Measurements from ENCODE around the gene SMU1.

The SMU1 gene

DNA sequence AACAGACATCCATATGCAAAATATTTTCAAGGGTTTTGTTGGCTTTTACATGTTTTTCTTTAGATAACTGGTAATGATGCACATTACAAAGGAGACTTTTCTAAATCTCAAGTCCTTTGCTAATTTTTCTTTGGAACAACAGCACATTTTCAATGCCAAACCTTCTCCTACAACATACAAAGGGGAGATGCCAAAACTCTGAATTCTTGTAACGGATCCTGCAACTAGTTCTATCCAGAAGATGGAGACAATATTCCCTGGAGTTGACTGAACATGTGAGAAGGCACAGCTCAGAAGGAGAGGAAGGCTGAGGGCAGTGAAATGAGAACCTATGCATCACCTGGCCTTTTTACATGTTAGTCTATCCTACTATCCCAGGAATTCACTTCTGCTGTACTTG, 30.4 kb downstream of the SMU1 start:
- no peak for DNase-seq

DNA sequence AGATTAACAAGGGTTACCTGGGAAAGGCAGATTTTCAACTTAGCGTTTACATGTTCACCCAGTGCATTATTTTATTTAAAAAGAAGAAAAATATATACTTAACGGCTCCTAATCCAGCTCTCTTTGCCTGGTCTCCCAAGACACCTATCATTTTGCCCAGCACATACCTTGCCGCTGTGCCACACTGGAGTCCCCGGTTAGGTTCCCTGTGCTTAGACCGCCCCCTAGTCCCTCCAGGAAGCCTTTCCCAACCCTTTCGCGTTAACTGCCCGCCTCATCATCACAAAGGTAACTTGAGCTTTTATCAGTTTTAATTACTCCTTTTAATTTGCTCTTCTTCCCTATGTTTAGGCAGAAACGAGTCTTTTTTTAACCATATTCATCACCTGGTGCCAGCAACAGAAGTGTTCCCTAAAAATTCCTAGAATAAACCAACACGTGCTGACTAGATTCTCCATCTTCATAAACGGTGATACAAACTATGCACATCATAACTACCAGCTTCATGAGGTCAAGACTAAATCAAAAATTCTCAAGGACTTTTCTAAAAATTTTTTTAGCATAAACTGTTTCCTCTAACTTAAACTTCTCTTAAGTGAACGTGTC, 31.7 kb downstream of the SMU1 start:
- peak in 7 of 51 donors; percentile 8 to 62 (median 19) for DNase-seq

DNA sequence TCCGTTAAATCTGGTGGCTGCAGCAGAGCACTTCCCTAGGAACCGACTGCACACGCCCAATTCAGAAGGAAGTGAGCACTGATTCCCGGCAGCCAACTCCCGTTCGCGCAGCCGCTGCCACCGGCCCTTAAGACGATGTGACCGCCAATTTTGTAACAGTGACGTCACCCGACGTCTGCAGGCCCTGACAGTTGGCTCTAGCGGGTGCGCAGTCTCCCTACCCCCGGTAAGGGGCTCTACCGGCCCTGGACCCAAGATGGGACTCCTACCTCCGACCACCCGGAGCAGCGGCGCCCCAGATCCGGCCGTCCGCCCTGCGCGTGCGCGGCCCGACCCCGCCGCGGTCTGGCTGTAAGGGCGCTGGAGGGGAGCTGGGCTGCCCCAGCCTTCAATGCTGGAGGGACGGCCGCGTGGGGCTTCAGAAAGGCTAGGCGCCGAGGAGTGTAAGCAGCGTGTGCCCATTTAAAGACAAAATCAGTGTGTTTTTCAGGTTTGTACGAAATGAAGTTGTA, 32.3 kb downstream of the SMU1 start:
- DNase-seq, result peak; percentile 8 to 84 (median 62)

DNA sequence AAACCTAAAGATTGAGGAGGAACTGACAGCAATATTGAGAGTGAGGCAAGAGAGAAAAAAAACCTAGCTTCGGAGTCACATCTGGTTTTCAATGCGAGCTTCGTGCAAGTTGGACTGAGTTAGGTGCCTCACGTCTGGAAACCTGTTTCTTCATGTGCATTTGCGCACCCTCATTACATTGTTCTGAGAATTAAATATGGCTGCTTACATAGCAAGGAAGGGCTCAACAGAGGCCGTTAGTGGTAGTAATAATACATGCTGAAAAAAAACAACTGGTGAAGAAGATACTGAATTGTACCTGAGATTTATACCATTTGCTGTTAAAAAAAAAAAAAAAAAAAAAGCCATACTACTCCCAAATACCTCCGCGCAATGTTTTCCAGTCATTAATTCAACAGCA, 32.8 kb downstream of the SMU1 start:
- peak in 1 of 51 donors; percentile 41 for DNase-seq

GRCh38 chr9:33042473-33042872, 34.0 kb downstream of the SMU1 start:
- no peak for DNase-seq

- DNase-seq, result no peak
Measured at GRCh38 chr9:33041432-33042188, 34.9 kb downstream of the SMU1 start.

DNA sequence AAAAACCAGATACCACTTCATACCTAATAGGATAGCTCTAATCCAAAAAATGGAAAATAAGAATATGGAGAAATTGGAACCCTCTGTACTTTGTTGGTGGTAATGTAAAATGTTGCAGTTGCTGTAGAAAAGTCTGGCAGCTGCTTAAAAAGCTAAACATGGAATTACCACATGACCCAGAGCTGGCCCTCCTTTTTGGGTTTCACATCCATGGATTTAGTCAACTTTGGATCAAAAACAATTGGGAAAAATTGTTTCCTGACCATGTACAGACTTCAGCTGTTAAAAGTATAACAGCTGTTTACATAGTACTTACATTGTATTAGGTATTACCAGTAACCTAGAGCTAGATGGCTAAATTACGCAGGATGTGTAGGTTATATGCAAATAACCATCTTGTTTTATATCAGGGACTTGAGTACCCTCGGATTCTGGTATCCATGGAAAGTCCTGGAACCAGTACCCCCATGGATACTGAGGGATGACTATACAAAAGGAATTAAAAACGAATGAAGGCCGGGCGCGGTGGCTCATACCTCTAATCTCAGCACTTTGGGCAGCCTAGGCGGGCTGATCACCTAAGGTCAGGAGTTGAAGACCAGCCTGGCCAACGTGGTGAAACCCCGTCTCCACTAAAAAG, 35.6 kb downstream of the SMU1 start:
- DNase-seq, result no peak

- no peak for DNase-seq
Measured at GRCh38 chr9:33032865-33033264, 43.6 kb downstream of the SMU1 start.

DNA sequence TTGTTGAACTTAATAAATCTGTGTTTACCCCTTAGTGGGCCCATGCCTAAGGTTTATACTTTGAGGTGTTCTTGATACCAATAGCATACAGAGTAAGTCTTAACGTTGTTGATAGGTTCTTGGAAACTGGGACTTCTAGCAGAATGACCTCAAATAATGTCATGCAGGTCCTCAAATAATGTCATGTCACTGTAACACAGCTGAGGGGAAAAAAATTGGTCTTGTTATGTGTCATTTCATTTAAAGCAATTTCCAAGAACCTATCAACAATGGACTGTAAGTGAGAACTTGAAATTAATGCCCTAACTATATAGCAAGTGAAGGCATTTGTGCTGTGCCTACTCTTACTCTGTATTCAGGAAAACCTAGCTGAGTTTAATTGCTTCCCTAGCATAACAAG, 44.2 kb downstream of the SMU1 start:
- DNase-seq, result no peak

- no peak for DNase-seq
Measured at GRCh38 chr9:33030285-33030684, 46.2 kb downstream of the SMU1 start.

GRCh38 chr9:33029231-33029786, 47.2 kb downstream of the SMU1 start:
- no peak for DNase-seq

GRCh38 chr9:33025572-33026342, 50.7 kb downstream of the SMU1 start:
- DNase-seq, result peak in 45 of 51 donors; percentile 21 to 83 (median 62)

DNA sequence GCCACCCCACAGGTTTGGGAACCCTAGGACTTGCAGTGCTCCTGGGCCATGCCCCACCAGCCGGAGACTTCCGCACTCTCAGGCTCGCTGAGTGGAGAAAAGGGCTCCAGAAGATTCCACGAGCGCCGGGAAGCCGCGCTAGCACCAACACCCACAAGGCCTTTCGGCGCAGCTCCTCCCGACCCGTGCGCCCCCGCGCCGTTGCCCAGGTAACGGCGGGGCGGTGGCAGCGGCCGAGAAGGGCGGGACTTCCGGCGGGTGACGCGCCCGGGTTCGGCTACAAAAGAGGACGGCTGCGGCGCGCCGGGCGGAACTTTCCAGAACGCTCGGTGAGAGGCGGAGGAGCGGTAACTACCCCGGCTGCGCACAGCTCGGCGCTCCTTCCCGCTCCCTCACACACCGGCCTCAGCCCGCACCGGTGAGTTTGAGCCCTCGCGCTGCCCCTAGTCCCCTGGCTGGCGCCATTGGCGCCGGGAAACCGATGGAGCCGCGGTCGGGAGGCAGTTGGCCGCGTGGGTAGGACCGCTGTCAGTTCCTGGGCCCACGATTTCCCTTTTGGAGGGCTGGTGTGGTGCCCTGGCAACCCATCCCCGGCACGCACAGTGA, 51.4 kb downstream of the SMU1 start, which contains the start of gene DNAJA1:
TSS of gene DNAJA1 (plus strand) at position 308 of the 606 bp plus-strand sequence. CDS start 1,212 bp downstream, outside the sequence.
- DNase-seq, result peak; percentile 73 to 98 (median 93)

GRCh38 chr9:33024126-33024965, 52.1 kb downstream of the SMU1 start:
- peak in 10 of 51 donors; percentile 22 to 66 (median 40) for DNase-seq

DNA sequence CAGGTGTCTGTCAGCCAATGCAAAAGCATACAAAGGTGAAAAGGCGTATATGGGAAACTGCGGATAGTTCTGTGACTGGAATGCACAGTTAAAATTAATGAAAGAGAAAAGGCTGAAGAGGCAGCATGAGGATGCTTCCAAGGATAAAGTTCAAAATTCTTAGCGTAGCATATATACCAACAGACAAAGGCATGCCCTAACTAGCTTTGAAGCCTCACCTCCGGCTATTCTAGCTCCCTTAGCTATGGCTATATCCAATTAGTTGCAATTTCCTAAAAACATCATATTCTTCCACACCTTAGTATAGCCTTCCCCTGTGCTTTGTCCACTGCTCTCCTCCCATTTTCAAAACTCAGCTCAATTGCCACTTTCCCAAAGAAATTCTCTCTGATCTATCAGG, 52.8 kb downstream of the SMU1 start:
- DNase-seq, result no peak

GRCh38 chr9:33022755-33023154, 53.7 kb downstream of the SMU1 start:
- no peak for DNase-seq

GRCh38 chr9:33022303-33022702, 54.2 kb downstream of the SMU1 start:
- DNase-seq, result no peak

- DNase-seq, result no peak
Measured at GRCh38 chr9:33019797-33020196, 56.7 kb downstream of the SMU1 start.

DNA sequence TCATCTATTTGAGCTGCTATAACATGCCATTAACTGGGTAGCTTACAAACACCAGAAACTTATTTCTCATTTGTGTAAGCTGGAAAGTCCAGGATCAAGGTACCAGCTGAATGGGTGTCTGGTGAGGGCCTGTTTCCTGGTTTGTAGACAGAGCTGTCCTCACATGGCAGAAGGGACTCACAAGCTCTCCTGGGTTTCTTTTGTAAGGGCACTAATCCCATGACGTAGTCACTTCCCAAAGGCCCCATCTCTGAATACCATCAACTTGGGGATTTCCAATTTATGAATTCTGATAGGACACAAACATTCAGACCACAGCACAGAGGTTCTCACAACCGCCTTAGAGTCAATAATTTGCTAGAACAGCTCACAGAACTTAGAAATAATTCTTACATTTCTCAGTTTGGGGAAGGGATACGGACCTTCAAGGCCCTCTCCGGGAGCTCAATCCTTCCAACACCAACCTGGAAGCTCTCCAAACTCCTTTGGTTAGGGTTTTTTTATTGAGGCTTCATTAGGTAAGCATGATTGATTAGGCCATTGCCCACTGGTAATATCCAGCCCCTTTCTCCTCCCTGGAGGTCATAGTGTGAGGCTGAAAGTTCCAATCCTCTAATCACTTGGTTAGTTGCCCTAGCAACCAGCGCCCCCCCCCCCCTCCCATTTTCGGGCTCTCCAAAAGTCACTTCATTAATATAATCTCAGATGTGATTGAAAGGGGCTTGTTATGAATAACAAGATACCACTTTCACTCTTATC, 59.0 kb downstream of the SMU1 start:
- no peak for DNase-seq
